OCI-LY3 (cell line): ENCODE data around the gene G0S2.

Experiments used
- EZH2phosphoT487 ChIP-seq: fragments of 200-600 bp; shearing (Covaris generic); IDR thresholded peaks from 2 replicates; pipeline ENCODE4 v1.6.1; 2018; ENCODE audit warnings: antibody characterized with exemption, mixed run types, low read depth
- TF ChIP-seq, protein P1 (sequence below): fragments of 200-600, 300-600 bp; sonication (generic); IDR thresholded peaks from 2 replicates; pipeline ENCODE4 v1.5.1; 2014; ENCODE audit warnings: antibody characterized with exemption, low read length, low read depth

DNA sequence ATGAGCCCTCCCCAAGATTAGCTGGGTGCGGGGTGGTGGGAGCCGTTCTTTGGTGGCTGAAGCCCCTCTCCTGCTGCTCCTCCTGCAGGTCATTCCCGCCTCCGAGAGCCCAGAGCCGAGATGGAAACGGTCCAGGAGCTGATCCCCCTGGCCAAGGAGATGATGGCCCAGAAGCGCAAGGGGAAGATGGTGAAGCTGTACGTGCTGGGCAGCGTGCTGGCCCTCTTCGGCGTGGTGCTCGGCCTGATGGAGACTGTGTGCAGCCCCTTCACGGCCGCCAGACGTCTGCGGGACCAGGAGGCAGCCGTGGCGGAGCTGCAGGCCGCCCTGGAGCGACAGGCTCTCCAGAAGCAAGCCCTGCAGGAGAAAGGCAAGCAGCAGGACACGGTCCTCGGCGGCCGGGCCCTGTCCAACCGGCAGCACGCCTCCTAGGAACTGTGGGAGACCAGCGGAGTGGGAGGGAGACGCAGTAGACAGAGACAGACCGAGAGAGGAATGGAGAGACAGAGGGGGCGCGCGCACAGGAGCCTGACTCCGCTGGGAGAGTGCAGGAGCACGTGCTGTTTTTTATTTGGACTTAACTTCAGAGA lies 448 bp downstream of the G0S2 start:
- TF ChIP-seq, protein P1, sequence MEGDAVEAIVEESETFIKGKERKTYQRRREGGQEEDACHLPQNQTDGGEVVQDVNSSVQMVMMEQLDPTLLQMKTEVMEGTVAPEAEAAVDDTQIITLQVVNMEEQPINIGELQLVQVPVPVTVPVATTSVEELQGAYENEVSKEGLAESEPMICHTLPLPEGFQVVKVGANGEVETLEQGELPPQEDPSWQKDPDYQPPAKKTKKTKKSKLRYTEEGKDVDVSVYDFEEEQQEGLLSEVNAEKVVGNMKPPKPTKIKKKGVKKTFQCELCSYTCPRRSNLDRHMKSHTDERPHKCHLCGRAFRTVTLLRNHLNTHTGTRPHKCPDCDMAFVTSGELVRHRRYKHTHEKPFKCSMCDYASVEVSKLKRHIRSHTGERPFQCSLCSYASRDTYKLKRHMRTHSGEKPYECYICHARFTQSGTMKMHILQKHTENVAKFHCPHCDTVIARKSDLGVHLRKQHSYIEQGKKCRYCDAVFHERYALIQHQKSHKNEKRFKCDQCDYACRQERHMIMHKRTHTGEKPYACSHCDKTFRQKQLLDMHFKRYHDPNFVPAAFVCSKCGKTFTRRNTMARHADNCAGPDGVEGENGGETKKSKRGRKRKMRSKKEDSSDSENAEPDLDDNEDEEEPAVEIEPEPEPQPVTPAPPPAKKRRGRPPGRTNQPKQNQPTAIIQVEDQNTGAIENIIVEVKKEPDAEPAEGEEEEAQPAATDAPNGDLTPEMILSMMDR = no peak
- no peak for TF ChIP-seq EZH2phosphoT487
